Left renal pelvis (tissue), 4 donors: Measurements from ENCODE around the gene TBC1D12. TPM values are rescaled to one million over a fixed set of nuclear protein-coding genes. Genes with fewer than 3 reads are reported as not detected.
"Not testable (repeated sequence)": the region's sequence is repeated elsewhere in the genome, so short reads cannot be mapped to it uniquely, and the experiment has no call there.

Experiments
- DNase-seq, 4 donors: peaks; one replicate each; pipeline ENCODE4 v3.0.0-alpha.2; 2013; ENCODE audit warnings: low read depth in 4 of 4, low spot score in 3 of 4
- polyA plus RNA-seq, 4 donors: library from polyadenylated mRNA; unstranded; fragments of 120-200 nt; gene quantifications; one replicate each; pipeline ENCODE4 v1.2.1, GENCODE V29; 2013; ENCODE audit not compliant: insufficient read length in 4 of 4

The TBC1D12 gene
- polyA plus RNA-seq, 4 donors: 18.4 to 24.9 (median 21.6) TPM

- DNase-seq: no peak
These were observed 121.8 kb downstream of the TBC1D12 start for GRCh38 chr10:94524146-94524545.

DNA sequence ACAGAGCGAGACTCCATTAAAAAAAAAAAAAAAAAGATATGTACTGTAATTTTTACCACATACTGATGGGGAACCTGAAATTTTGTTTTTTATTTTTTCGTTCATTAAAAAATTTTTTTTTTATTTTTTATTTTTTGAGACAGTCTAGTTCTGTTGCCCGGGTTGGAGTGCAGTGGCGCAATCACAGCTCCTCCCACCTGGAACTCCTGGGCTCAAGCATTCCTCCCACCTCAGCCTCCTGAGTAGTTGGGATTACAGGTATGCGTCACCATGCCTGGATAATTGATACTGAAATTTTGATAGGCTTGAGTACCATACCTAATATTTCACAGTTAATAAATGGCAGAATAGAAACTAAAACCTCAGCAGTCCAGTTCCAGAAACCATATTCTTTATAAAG is 122.4 kb downstream of the TBC1D12 start:
- no peak for DNase-seq

GRCh38 chr10:94531550-94531949 is 129.2 kb downstream of the TBC1D12 start:
- not testable (repeated sequence) for DNase-seq

DNA sequence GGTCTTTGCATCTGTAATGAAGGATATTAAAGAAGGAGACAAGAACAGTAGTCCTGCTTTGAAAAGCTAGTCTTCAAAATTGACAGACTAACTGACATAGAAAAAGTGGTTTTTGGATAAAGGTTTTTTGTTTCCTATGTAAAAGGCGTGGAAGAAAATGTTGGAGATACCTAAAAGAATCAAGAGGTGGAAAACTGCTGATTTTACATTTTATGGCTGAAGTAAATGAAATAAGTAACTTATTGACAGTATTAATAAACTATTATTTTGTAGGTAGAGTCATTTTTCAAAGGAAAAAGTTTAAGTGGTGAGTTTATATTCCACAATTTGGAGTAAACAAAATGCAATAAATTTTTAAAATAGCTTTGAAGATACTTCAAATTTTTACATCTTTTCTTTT is 130.7 kb downstream of the TBC1D12 start:
- DNase-seq: no peak

GRCh38 chr10:94542282-94542681 is 139.9 kb downstream of the TBC1D12 start:
- DNase-seq: not testable (repeated sequence)

- DNase-seq: peak; percentile 80 to 86 (median 82)
These were observed 143.2 kb downstream of the TBC1D12 start, which contains the start of gene HELLS for GRCh38 chr10:94545391-94546048. Gene HELLS, plus strand, starts transcription at chr10:94545788. Its CDS starts 134 bp downstream, at chr10:94545922.

GRCh38 chr10:94546049-94546900 is 143.9 kb downstream of the TBC1D12 start:
- peak in 1 of 4 donors; percentile 24 for DNase-seq

DNA sequence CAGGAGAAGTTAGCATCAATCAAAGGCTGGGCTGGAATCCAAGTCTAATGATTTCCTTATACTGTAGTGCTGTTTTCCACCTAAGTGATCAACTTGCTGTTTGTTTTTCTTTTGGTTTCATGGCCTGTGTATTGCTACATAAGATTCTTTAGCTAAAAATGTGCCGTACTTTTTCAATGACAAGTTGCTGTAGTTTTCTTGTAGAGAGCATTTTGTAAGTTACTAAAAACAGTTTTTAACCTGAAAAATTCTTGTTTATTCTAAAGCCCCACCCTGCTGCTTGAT is 144.5 kb downstream of the TBC1D12 start:
- DNase-seq: no peak

GRCh38 chr10:94549221-94549620 is 146.9 kb downstream of the TBC1D12 start:
- no peak for DNase-seq

DNA sequence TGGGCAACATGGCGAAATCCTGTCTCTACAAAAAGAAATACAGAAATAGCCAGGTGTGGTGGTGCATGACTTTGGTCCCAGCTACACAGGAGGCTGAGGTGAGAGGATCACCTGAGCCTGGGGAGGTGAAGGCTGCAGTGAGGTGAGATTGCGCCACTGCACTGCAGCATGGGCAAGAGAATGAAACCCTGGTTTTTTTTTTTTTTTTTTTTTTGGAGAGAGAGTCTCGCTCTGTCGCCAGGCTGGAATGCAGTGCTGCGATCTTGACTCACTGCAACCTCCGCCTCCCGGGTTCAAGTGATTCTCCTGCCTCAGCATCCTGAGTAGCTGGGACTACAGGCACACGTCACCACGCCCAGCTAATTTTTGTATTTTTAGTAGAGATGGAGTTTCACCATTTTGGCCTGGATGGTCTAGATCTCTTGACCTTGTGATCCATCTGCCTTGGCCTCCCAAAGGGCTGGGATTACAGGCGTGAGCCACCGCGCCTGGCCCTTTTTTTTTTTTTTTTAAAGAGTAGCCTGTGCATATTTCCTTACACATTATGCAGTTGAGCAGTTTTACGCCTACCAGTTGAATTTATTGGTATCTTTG is 165.5 kb downstream of the TBC1D12 start:
- DNase-seq: not testable (repeated sequence)

DNA sequence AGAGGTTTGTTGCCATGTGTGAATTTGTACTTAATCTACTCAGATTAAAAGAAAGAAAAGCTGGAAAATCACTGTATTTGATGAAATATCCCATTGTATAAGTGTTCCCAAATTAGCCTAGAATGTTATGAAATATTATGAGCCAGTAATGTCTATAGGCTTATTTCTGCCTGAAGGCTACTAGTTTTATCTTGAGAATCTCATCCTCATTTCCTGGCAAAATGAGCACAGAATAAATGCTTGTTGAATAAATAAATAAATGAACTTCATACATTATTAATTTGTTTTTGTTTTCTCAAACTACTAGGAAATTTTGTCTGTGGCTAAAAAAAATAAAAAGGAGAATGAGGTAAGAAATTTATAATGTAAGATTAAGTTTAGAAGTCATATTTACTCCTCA is 168.7 kb downstream of the TBC1D12 start:
- DNase-seq: no peak

DNA sequence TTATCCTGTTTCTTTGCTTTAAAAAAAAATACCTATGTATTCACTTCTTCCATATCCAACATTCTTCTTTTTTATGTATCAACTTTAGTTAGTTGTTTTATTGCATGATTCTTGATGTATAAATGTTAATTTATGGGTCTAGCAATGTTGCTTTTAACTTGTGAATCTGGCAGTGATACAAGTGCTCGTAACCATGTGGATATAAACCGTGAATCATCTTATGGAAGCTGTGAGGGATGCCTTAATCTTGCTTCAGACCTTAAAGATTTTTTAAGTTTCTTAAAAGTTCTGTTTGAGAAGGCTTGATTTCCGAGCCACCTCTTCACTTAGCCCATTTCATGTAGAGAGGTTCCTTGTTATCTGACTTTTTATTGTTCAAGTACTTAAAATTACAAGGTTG is 169.2 kb downstream of the TBC1D12 start:
- DNase-seq: no peak

- DNase-seq: no peak
These were observed 176.4 kb downstream of the TBC1D12 start for GRCh38 chr10:94578790-94579189.

DNA sequence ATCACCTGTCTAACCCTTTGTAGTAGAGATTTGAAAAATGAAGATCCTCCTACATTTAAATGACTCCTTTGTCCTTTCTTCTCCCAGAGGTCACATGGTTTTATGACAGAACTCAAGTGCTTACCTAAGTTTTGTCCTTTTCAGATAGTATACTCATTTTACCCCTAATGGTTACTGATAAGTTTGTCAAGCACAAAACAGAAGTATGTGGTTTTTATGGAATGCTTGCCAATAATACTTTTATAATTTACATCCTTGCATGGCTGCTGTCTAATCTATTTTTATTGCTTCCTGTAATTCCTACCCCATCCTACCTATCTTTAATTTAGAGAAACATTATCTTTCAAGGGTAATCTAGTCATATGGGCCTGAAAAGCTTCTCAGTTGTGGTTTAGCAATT is 180.8 kb downstream of the TBC1D12 start:
- no peak for DNase-seq

Other genes with a start within 250 kb of the TBC1D12 start
- gene NOC3L, start 39.6 kb upstream of the TBC1D12 start, polyA plus RNA-seq: 10 to 100 TPM; 20.3 to 23.9 (median 22.0) TPM
- 10 to 100 TPM; 13.5 to 46.1 (median 34.6) TPM for gene HELLS, start 143.2 kb downstream of the TBC1D12 start, polyA plus RNA-seq